BE2C (cell line): ENCODE measurements around the gene ATP13A3.

Experiments
- DNase-seq: peaks from one replicate; pipeline ENCODE4 v3.0.0-alpha.2; 2020
- H3K27me3 ChIP-seq: fragments of 250-450 bp; sonication (Bioruptor Pico); 2 replicates; pipeline ENCODE4 v1.5.1; 2020; ENCODE audit warnings: mild to moderate bottlenecking
- H3K36me3 ChIP-seq: fragments of 250-450 bp; sonication (Bioruptor Pico); 2 replicates; pipeline ENCODE4 v1.5.1; 2020; ENCODE audit warnings: mild to moderate bottlenecking
- H3K4me1 ChIP-seq: fragments of 250-450 bp; sonication (Bioruptor Pico); 2 replicates; pipeline ENCODE4 v1.5.1; 2020
- H3K4me3 ChIP-seq: 2 replicates; pipeline ENCODE4 v1.5.1; 2011; ENCODE audit warnings: low read depth, low read length
- H3K9me3 ChIP-seq: fragments of 250-450 bp; sonication (Bioruptor Pico); 2 replicates; pipeline ENCODE4 v1.5.1; 2020
- CTCF ChIP-seq: IDR thresholded peaks from 2 replicates; pipeline ENCODE4 v1.5.1; 2012; ENCODE audit warnings: mild to moderate bottlenecking, low read depth, low read length

The ATP13A3 gene

DNA sequence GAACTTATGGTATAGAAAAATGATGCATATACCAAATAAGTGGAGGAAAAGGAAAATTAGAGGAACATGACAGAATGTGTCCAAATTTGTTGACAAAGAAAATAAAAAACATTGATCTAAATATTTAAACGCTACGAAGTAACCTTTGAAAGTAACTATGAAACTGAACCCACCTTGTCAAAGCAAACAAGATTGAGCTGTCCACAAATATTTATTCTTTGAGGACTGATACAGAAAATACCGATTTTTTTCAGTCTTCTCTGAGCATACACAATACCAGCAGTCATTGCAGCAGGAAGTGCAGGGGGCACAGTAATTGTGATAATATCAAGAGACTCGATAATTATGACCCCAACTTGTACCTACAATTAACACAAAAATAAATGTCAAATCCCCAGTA is 40.0 kb downstream of the ATP13A3 start:
- H3K27me3 ChIP-seq = no peaks in the 10 kb centered on the region
- no peaks in the 10 kb centered on the region for H3K4me1 ChIP-seq
- H3K4me3 ChIP-seq = no peak overlapping the region
- H3K9me3 ChIP-seq = no peaks in the 10 kb centered on the region
- no peak for DNase-seq
- TF ChIP-seq CTCF = no peak
- H3K36me3 ChIP-seq = peaks cover 46% of the 10 kb centered on the region

DNA sequence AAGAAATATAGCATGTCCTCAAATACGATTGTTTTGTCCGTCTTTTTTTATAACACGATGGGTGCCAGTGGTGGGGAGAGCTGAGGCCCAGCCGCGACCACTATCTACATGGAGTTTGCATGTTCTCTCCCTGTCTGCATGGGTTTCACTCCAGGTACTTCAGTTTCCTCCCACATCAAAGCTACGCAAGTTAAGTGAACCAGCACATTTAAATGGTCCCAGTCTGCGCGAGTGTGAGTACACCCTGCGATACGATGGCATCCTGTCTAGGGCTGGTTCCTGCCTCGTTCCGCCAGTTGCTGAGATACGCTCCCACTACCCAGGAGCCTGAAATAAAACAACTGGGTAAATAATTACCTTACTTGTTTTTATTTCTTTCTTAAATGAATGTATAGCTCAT is 40.6 kb downstream of the ATP13A3 start:
- TF ChIP-seq CTCF = no peak
- H3K36me3 ChIP-seq = peaks cover 42% of the 10 kb centered on the region
- no peak for DNase-seq
- no peaks in the 10 kb centered on the region for H3K27me3 ChIP-seq
- no peak overlapping the region for H3K4me3 ChIP-seq
- H3K4me1 ChIP-seq = no peaks in the 10 kb centered on the region
- H3K9me3 ChIP-seq = no peaks in the 10 kb centered on the region

- no peaks in the 10 kb centered on the region for H3K9me3 ChIP-seq
- TF ChIP-seq CTCF = no peak
- H3K4me3 ChIP-seq = no peak overlapping the region
- no peak for DNase-seq
- peaks cover 43% of the 10 kb centered on the region for H3K36me3 ChIP-seq
- H3K4me1 ChIP-seq = no peaks in the 10 kb centered on the region
- H3K27me3 ChIP-seq = no peaks in the 10 kb centered on the region
These were observed 42.9 kb downstream of the ATP13A3 start for GRCh38 chr3:194443901-194444300.

- Histone ChIP-seq H3K9me3 (no peaks in the 10 kb centered on the region), H3K36me3 (peaks cover 49% of the 10 kb centered on the region), H3K4me3 (no peak overlapping the region), H3K27me3 (no peaks in the 10 kb centered on the region), H3K4me1 (no peaks in the 10 kb centered on the region)
- DNase-seq = no peak
- TF ChIP-seq CTCF = no peak
These were observed 46.0 kb downstream of the ATP13A3 start for GRCh38 chr3:194440756-194441155.

DNA sequence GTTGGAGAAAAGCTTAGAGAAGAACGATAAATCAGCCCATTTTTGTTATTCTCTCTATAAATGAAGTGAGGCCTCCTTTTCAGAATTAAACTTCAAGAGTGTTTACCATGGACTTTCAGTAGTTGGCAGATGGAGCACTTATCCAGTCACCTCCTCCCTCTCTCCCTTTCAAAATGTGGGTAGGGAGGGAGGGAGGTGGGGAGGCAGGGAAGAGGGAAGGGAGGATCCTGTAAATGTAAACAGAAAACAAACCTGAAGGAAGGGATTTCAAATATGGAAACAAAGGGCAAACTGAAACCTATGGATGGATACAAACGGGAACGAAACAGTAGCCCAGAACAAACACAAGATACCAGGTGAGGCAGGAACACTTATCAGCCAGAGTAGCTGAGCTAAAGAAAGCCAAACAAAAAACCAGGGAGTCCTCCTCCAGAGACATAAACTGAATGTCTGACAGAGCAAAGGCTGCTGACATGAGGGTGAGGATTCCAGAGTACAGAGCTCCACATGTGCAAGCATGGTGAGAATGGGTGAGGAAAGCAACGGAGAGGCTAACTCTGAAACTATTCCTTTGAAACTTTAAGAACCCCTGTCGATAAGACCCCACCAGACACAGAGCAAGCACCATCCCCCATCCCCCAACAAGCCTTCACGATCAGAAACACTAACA is 46.8 kb downstream of the ATP13A3 start:
- Histone ChIP-seq H3K4me3 (no peak overlapping the region), H3K9me3 (no peaks in the 10 kb centered on the region), H3K4me1 (no peaks in the 10 kb centered on the region), H3K27me3 (no peaks in the 10 kb centered on the region), H3K36me3 (peaks cover 53% of the 10 kb centered on the region)
- TF ChIP-seq CTCF = no peak
- no peak for DNase-seq

GRCh38 chr3:194434503-194434902 is 52.3 kb downstream of the ATP13A3 start:
- H3K27me3 ChIP-seq = no peaks in the 10 kb centered on the region
- no peak for DNase-seq
- no peak overlapping the region for H3K4me3 ChIP-seq

More at GRCh38 chr3:194434503-194434902, 52.3 kb downstream of the ATP13A3 start:
- no peaks in the 10 kb centered on the region for H3K9me3 ChIP-seq
- TF ChIP-seq CTCF = no peak
- H3K4me1 ChIP-seq = peaks cover 10% of the 10 kb centered on the region
- H3K36me3 ChIP-seq = peaks cover 89% of the 10 kb centered on the region
